Measurements from ENCODE around the gene KPNA6.

The KPNA6 gene

GRCh38 chr1:32200226-32201010 lies 92.6 kb downstream of the KPNA6 start, which contains the start of gene CCDC28B:
TSS of gene CCDC28B (plus strand) at chr1:32200595. CDS start at chr1:32201936, 1,341 bp downstream.
- Histone ChIP-seq H3K79me2 (ENCODE audit: insufficient read depth, low read length) (0 out of 2 replicates have a peak, but pooled peaks cover 3% of the 10 kb centered on the region), H3K4me3 (ENCODE audit: insufficient read depth, low read length, poor library complexity, severe bottlenecking) (peak within 1 kb of the TSS; percentile 76), H3F3A (ENCODE audit: insufficient read depth) (peaks cover 23% of the 10 kb centered on the region), H3K27ac (ENCODE audit: low read depth, low read length) (peak within 1 kb of the TSS; percentile 62), H3K36me3 (ENCODE audit: low read length) (no peaks in the 10 kb centered on the region), H3K4me2 (ENCODE audit: low read depth, low read length, poor library complexity, severe bottlenecking) (peak within 1 kb of the TSS; percentile 64), H2AFZ (ENCODE audit: low read depth, low read length, severe bottlenecking) (peak within 1 kb of the TSS; percentile 35), H3K27me3 (ENCODE audit: low read length) (no peaks in the 10 kb centered on the region), H3K9me2 (replicated peaks; ENCODE audit: insufficient read depth, low read length) (no peaks in the 10 kb centered on the region), H3K9me3 (ENCODE audit: insufficient read depth, low read length) (no peaks in the 10 kb centered on the region), H3K9ac (ENCODE audit: low read length) (peak within 1 kb of the TSS; percentile 71), H4K20me1 (ENCODE audit: low read depth, low read length) (no peaks in the 10 kb centered on the region)
- no peak for TF ChIP-seq EZH2phosphoT487 (conservative IDR thresholded peaks at IDR 0.05; ENCODE audit: low read length)
- no peak for TF ChIP-seq CTCF (IDR thresholded peaks at IDR 0.05; ENCODE audit: insufficient read depth, low read length, poor library complexity, severe bottlenecking)

GRCh38 chr1:32201011-32201855 lies 93.4 kb downstream of the KPNA6 start:
- Histone ChIP-seq H4K20me1 (ENCODE audit: low read depth, low read length) (no peaks in the 10 kb centered on the region), H3K79me2 (ENCODE audit: insufficient read depth, low read length) (0 out of 2 replicates have a peak, but pooled peaks cover 3% of the 10 kb centered on the region), H3K4me3 (ENCODE audit: insufficient read depth, low read length, poor library complexity, severe bottlenecking) (peak overlapping the region; percentile 76), H3K9me2 (replicated peaks; ENCODE audit: insufficient read depth, low read length) (no peaks in the 10 kb centered on the region), H3K27me3 (ENCODE audit: low read length) (no peaks in the 10 kb centered on the region), H3K27ac (ENCODE audit: low read depth, low read length) (peak overlapping the region; percentile 62), H3F3A (ENCODE audit: insufficient read depth) (peaks cover 20% of the 10 kb centered on the region), H3K9me3 (ENCODE audit: insufficient read depth, low read length) (no peaks in the 10 kb centered on the region), H3K36me3 (ENCODE audit: low read length) (no peaks in the 10 kb centered on the region), H3K4me2 (ENCODE audit: low read depth, low read length, poor library complexity, severe bottlenecking) (peak overlapping the region; percentile 64), H3K9ac (ENCODE audit: low read length) (peak overlapping the region; percentile 71), H2AFZ (ENCODE audit: low read depth, low read length, severe bottlenecking) (peak overlapping the region; percentile 3)
- TF ChIP-seq CTCF (IDR thresholded peaks at IDR 0.05; ENCODE audit: insufficient read depth, low read length, poor library complexity, severe bottlenecking): peak; percentile 30
- no peak for TF ChIP-seq EZH2phosphoT487 (conservative IDR thresholded peaks at IDR 0.05; ENCODE audit: low read length)

GRCh38 chr1:32204943-32205361 lies 97.1 kb downstream of the KPNA6 start:
- Histone ChIP-seq H4K20me1 (ENCODE audit: low read depth, low read length) (no peaks in the 10 kb centered on the region), H3K9me2 (replicated peaks; ENCODE audit: insufficient read depth, low read length) (no peaks in the 10 kb centered on the region), H3K36me3 (ENCODE audit: low read length) (no peaks in the 10 kb centered on the region), H3K27me3 (ENCODE audit: low read length) (no peaks in the 10 kb centered on the region), H3K9me3 (ENCODE audit: insufficient read depth, low read length) (no peaks in the 10 kb centered on the region), H3K79me2 (ENCODE audit: insufficient read depth, low read length) (0 out of 2 replicates have a peak, but pooled peaks cover 3% of the 10 kb centered on the region), H2AFZ (ENCODE audit: low read depth, low read length, severe bottlenecking) (no peak overlapping the region), H3K4me3 (ENCODE audit: insufficient read depth, low read length, poor library complexity, severe bottlenecking) (peak overlapping the region; percentile 66), H3K27ac (ENCODE audit: low read depth, low read length) (no peak overlapping the region), H3K4me2 (ENCODE audit: low read depth, low read length, poor library complexity, severe bottlenecking) (peak overlapping the region; percentile 61), H3F3A (ENCODE audit: insufficient read depth) (peaks cover 14% of the 10 kb centered on the region), H3K9ac (ENCODE audit: low read length) (peak overlapping the region; percentile 79)
- no peak for TF ChIP-seq EZH2phosphoT487 (conservative IDR thresholded peaks at IDR 0.05; ENCODE audit: low read length)
- TF ChIP-seq CTCF (IDR thresholded peaks at IDR 0.05; ENCODE audit: insufficient read depth, low read length, poor library complexity, severe bottlenecking): no peak

Data from SU-DHL-6 (cell line).